Measurements from ENCODE around the gene NPY4R. TPM values are rescaled to one million over a fixed set of nuclear protein-coding genes. Genes with fewer than 3 reads are reported as not detected.
"Not testable (repeated sequence)": the region's sequence is repeated elsewhere in the genome, so short reads cannot be mapped to it uniquely, and the experiment has no call there.

NPY4R gene
- total RNA-seq, 1 experiment from 2014 or later, result not detected

- not testable (repeated sequence) for H3K56ac ChIP-seq (ENCODE audit: insufficient read length, low read depth, low read length); H3K27me3 ChIP-seq (ENCODE audit: insufficient read depth, low read length); H3K4me2 ChIP-seq (ENCODE audit: insufficient read depth, insufficient read length, low read length); H3K4me3 Mint-ChIP-seq; H3K14ac ChIP-seq (ENCODE audit: insufficient read depth, low read length); H3K79me2 ChIP-seq (ENCODE audit: insufficient read depth, low read length); H3T11ph ChIP-seq (ENCODE audit: low read length); H3K23me2 ChIP-seq (ENCODE audit: insufficient read length, low read depth, low read length, poor library complexity, severe bottlenecking); H3K4me1 Mint-ChIP-seq; H2BK5ac ChIP-seq (ENCODE audit: insufficient read length, low read length); H3K36me3 Mint-ChIP-seq (ENCODE audit: insufficient read depth in 1 of 3, low read depth in 3 of 3); H4K8ac ChIP-seq (replicated peaks; ENCODE audit: insufficient read length, low read depth, low read length); H2BK120ac ChIP-seq (ENCODE audit: low read depth, low read length, poor library complexity, severe bottlenecking); H4K5ac ChIP-seq (ENCODE audit: insufficient read length, low read depth, low read length); H3K9me3 Mint-ChIP-seq; H4K20me1 ChIP-seq (ENCODE audit: control insufficient read depth, insufficient read depth, insufficient read length); H3K4ac ChIP-seq (ENCODE audit: low read depth, low read length); H3K27me3 Mint-ChIP-seq (ENCODE audit: low read depth); H4K91ac ChIP-seq (ENCODE audit: insufficient read length, low read depth, low read length); H3K27ac Mint-ChIP-seq; H2BK15ac ChIP-seq (ENCODE audit: low read depth, low read length); H2BK20ac ChIP-seq (ENCODE audit: low read depth, low read length, poor library complexity, severe bottlenecking); H3K27ac ChIP-seq (ENCODE audit: insufficient read length, low read depth, low read length); H3K9me3 ChIP-seq (ENCODE audit: control insufficient read depth, low read depth, low read length); H2BK12ac ChIP-seq (ENCODE audit: insufficient read length, low read depth, low read length); H3K18ac ChIP-seq (ENCODE audit: insufficient read length, low read depth, low read length); H3K4me1 ChIP-seq (ENCODE audit: insufficient read depth, low read length); H2AK5ac ChIP-seq (ENCODE audit: insufficient read length, low read length); H3K79me1 ChIP-seq (ENCODE audit: insufficient read depth, low read depth, low read length, poor library complexity, severe bottlenecking); H2AFZ ChIP-seq (ENCODE audit: low read length); H3K9ac ChIP-seq (ENCODE audit: extremely low read depth, insufficient read length, low read length); H3K23ac ChIP-seq (ENCODE audit: insufficient read length, low read depth, low read length); DNase-seq
- no CpG with 5 or more reads among the region's 5 CpGs for WGBS (ENCODE audit: extremely low coverage, insufficient read length, low lambda C conversion rate)
Measured at GRCh38 chr10:46447439-46447838, 18.3 kb downstream of the NPY4R start.

GRCh38 chr10:46445389-46446122, 20.2 kb downstream of the NPY4R start:
- not testable (repeated sequence) for H2AFZ ChIP-seq (ENCODE audit: low read length); H3K9ac ChIP-seq (ENCODE audit: extremely low read depth, insufficient read length, low read length); H4K91ac ChIP-seq (ENCODE audit: insufficient read length, low read depth, low read length); H3K9me3 Mint-ChIP-seq; H3K4me1 ChIP-seq (ENCODE audit: insufficient read depth, low read length); H3K27ac Mint-ChIP-seq; H3K79me2 ChIP-seq (ENCODE audit: insufficient read depth, low read length); H3T11ph ChIP-seq (ENCODE audit: low read length); H3K14ac ChIP-seq (ENCODE audit: insufficient read depth, low read length); H3K18ac ChIP-seq (ENCODE audit: insufficient read length, low read depth, low read length); H3K4me3 Mint-ChIP-seq; H3K27ac ChIP-seq (ENCODE audit: insufficient read length, low read depth, low read length); H3K56ac ChIP-seq (ENCODE audit: insufficient read length, low read depth, low read length); H4K8ac ChIP-seq (replicated peaks; ENCODE audit: insufficient read length, low read depth, low read length); H3K9me3 ChIP-seq (ENCODE audit: control insufficient read depth, low read depth, low read length); H3K79me1 ChIP-seq (ENCODE audit: insufficient read depth, low read depth, low read length, poor library complexity, severe bottlenecking); DNase-seq; H3K4me1 Mint-ChIP-seq; H2BK20ac ChIP-seq (ENCODE audit: low read depth, low read length, poor library complexity, severe bottlenecking); H3K23ac ChIP-seq (ENCODE audit: insufficient read length, low read depth, low read length); H2BK120ac ChIP-seq (ENCODE audit: low read depth, low read length, poor library complexity, severe bottlenecking); H3K36me3 Mint-ChIP-seq (ENCODE audit: insufficient read depth in 1 of 3, low read depth in 3 of 3); H3K27me3 Mint-ChIP-seq (ENCODE audit: low read depth); H4K20me1 ChIP-seq (ENCODE audit: control insufficient read depth, insufficient read depth, insufficient read length); H2AK5ac ChIP-seq (ENCODE audit: insufficient read length, low read length); H3K23me2 ChIP-seq (ENCODE audit: insufficient read length, low read depth, low read length, poor library complexity, severe bottlenecking); H2BK12ac ChIP-seq (ENCODE audit: insufficient read length, low read depth, low read length); H4K5ac ChIP-seq (ENCODE audit: insufficient read length, low read depth, low read length); H3K27me3 ChIP-seq (ENCODE audit: insufficient read depth, low read length); H3K4ac ChIP-seq (ENCODE audit: low read depth, low read length); H3K4me2 ChIP-seq (ENCODE audit: insufficient read depth, insufficient read length, low read length); H2BK15ac ChIP-seq (ENCODE audit: low read depth, low read length); H2BK5ac ChIP-seq (ENCODE audit: insufficient read length, low read length)
- WGBS (ENCODE audit: extremely low coverage, insufficient read length, low lambda C conversion rate), result no CpG with 5 or more reads among the region's 8 CpGs

Data from H9 (cell line).